ENCODE results near the gene SMARCE1. TPM values are rescaled to one million over a fixed set of nuclear protein-coding genes. Genes with fewer than 3 reads are reported as not detected.

SMARCE1 gene
- total and polyA plus RNA-seq, 9 of the 15 experiments (the other 6 are each of a cell fraction or from before 2014, with no cell fraction given), result 64.1 to 142 (median 114) TPM

DNA sequence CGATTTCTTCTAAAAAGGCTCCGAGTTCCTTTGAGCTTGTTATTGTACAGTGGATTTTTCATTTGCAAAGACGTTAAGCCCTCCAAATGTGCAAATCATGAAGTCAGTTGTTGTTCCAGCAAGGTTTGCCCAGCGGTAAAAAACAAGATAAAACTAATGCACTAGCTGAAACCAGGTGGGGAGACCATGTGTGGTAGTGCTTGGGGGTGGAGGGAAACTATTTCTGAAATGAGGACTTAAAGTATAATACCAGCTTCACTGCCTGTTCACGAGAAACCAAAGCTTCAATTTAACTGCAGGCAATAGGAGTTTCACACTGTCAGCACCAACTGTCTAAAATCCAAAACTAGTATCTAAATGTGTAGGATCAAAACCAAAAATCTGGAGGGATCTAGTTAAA, 22.3 kb downstream of the SMARCE1 start:
- intact Hi-C loops (cut with micrococcal nuclease), result no loop called here
- 24% methylated on average over 5 of the region's 5 CpGs for WGBS (ENCODE audit: insufficient coverage, low coverage, missing lambda C conversion rate)
- Histone ChIP-seq H4K20me1 (replicated peaks; ENCODE audit: control insufficient read depth, insufficient read depth, low read length) (no peaks in the 10 kb centered on the region), H3K27me3 (ENCODE audit: control insufficient read depth in 2 of 2, insufficient read depth in 2 of 2, low read length in 2 of 2) (peaks cover 10 to 12% of the 10 kb centered on the region in 2 experiments), H3K36me3 (ENCODE audit: control insufficient read depth, insufficient read depth, low read length) (peaks cover 30% of the 10 kb centered on the region), H3K27ac (ENCODE audit: extremely low read depth, low read depth, low read length) (no peak overlapping the region), H3K9me1 (ENCODE audit: control insufficient read depth, insufficient read depth, low read length) (no peaks in the 10 kb centered on the region), H3K79me2 (ENCODE audit: control insufficient read depth, insufficient read depth, low read length) (no peaks in the 10 kb centered on the region), H3K4me2 (ENCODE audit: insufficient read depth, low read length) (no peak overlapping the region), H3K9ac (ENCODE audit: insufficient read depth in 1 of 2, low read depth in 2 of 2, low read length in 2 of 2) (no peak overlapping the region), H2AFZ (ENCODE audit: low read depth, low read length) (no peak overlapping the region), H3K4me3 (no peak overlapping the region), H3K9me3 (replicated peaks; ENCODE audit: control insufficient read depth, insufficient read depth, low read depth, low read length) (no peaks in the 10 kb centered on the region), H3K4me1 (replicated peaks in 1 of 2; ENCODE audit: control insufficient read depth in 2 of 2, insufficient read depth in 2 of 2, low read length in 2 of 2) (no peaks in the 10 kb centered on the region)
- ATAC-seq (no peak), DNase-seq (ENCODE audit: extremely low read depth in 1 of 4, low spot score in 3 of 4) (no peak), FAIRE-seq (no peak)
- in situ Hi-C loops (cut with MboI), result no loop called here
- no TSS peak for BruUV-seq (replicated peaks)
- ChIA-PET POLR2A (interaction anchor here (0.7 to 4.0 kb wide), 6 partner anchors 9 to 90 kb away, joined by 3 to 30 read pairs (median 8); partner anchors contain the start of gene SMARCE1), CTCF (ENCODE audit: low intra/inter-chr PET ratio) (no interaction called here)
- no peak for TF ChIP-seq ZNF282 (CRISPR knock-in tag; IDR thresholded peaks at IDR 0.05)
- TF ChIP-seq KDM1A (IDR thresholded peaks at IDR 0.05), result no peak
- TF ChIP-seq HDGF (IDR thresholded peaks at IDR 0.05), result no peak
- TF ChIP-seq, protein P1, sequence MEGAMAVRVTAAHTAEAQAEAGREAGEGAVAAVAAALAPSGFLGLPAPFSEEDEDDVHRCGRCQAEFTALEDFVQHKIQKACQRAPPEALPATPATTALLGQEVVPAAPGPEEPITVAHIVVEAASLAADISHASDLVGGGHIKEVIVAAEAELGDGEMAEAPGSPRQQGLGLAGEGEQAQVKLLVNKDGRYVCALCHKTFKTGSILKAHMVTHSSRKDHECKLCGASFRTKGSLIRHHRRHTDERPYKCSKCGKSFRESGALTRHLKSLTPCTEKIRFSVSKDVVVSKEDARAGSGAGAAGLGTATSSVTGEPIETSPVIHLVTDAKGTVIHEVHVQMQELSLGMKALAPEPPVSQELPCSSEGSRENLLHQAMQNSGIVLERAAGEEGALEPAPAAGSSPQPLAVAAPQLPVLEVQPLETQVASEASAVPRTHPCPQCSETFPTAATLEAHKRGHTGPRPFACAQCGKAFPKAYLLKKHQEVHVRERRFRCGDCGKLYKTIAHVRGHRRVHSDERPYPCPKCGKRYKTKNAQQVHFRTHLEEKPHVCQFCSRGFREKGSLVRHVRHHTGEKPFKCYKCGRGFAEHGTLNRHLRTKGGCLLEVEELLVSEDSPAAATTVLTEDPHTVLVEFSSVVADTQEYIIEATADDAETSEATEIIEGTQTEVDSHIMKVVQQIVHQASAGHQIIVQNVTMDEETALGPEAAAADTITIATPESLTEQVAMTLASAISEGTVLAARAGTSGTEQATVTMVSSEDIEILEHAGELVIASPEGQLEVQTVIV (CRISPR knock-in tag; IDR thresholded peaks at IDR 0.05; ENCODE audit: borderline replicate concordance), result no peak
- TF ChIP-seq IFI16 (CRISPR knock-in tag; IDR thresholded peaks at IDR 0.05), result no peak
- no peak for TF ChIP-seq ZFP30 (CRISPR knock-in tag; IDR thresholded peaks at IDR 0.05; ENCODE audit: borderline replicate concordance)
- no peak for TF ChIP-seq DACH1 (IDR thresholded peaks at IDR 0.05; ENCODE audit: partially characterized antibody)
- no peak for TF ChIP-seq NR2C1 (IDR thresholded peaks at IDR 0.05)
- no peak for TF ChIP-seq NR2C1 (tag; IDR thresholded peaks at IDR 0.05)
- no peak for TF ChIP-seq FOXJ3 (CRISPR knock-in tag; IDR thresholded peaks at IDR 0.05)
- TF ChIP-seq, protein P2, sequence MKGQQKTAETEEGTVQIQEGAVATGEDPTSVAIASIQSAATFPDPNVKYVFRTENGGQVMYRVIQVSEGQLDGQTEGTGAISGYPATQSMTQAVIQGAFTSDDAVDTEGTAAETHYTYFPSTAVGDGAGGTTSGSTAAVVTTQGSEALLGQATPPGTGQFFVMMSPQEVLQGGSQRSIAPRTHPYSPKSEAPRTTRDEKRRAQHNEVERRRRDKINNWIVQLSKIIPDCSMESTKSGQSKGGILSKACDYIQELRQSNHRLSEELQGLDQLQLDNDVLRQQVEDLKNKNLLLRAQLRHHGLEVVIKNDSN (CRISPR knock-in tag; IDR thresholded peaks at IDR 0.05), result no peak
- TF ChIP-seq, protein P3, sequence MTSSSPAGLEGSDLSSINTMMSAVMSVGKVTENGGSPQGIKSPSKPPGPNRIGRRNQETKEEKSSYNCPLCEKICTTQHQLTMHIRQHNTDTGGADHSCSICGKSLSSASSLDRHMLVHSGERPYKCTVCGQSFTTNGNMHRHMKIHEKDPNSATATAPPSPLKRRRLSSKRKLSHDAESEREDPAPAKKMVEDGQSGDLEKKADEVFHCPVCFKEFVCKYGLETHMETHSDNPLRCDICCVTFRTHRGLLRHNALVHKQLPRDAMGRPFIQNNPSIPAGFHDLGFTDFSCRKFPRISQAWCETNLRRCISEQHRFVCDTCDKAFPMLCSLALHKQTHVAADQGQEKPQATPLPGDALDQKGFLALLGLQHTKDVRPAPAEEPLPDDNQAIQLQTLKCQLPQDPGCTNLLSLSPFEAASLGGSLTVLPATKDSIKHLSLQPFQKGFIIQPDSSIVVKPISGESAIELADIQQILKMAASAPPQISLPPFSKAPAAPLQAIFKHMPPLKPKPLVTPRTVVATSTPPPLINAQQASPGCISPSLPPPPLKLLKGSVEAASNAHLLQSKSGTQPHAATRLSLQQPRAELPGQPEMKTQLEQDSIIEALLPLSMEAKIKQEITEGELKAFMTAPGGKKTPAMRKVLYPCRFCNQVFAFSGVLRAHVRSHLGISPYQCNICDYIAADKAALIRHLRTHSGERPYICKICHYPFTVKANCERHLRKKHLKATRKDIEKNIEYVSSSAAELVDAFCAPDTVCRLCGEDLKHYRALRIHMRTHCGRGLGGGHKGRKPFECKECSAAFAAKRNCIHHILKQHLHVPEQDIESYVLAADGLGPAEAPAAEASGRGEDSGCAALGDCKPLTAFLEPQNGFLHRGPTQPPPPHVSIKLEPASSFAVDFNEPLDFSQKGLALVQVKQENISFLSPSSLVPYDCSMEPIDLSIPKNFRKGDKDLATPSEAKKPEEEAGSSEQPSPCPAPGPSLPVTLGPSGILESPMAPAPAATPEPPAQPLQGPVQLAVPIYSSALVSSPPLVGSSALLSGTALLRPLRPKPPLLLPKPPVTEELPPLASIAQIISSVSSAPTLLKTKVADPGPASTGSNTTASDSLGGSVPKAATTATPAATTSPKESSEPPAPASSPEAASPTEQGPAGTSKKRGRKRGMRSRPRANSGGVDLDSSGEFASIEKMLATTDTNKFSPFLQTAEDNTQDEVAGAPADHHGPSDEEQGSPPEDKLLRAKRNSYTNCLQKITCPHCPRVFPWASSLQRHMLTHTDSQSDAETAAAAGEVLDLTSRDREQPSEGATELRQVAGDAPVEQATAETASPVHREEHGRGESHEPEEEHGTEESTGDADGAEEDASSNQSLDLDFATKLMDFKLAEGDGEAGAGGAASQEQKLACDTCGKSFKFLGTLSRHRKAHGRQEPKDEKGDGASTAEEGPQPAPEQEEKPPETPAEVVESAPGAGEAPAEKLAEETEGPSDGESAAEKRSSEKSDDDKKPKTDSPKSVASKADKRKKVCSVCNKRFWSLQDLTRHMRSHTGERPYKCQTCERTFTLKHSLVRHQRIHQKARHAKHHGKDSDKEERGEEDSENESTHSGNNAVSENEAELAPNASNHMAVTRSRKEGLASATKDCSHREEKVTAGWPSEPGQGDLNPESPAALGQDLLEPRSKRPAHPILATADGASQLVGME (CRISPR knock-in tag; IDR thresholded peaks at IDR 0.05), result no peak
- no peak for TF ChIP-seq NONO (IDR thresholded peaks at IDR 0.05; ENCODE audit: low read depth in 2 of 2, low read length in 1 of 2)
- no peak for TF ChIP-seq NCOA4 (IDR thresholded peaks at IDR 0.05; ENCODE audit: partially characterized antibody)
- TF ChIP-seq HMG20A (CRISPR knock-in tag; conservative IDR thresholded peaks at IDR 0.05), result no peak
- TF ChIP-seq HEY1 (CRISPR knock-in tag; IDR thresholded peaks at IDR 0.05; ENCODE audit: borderline replicate concordance), result no peak
